GM12801 (cell line): ENCODE measurements around the gene MYOF.

Experiments used
- TF ChIP-seq, protein P1 (sequence below): IDR thresholded peaks from one replicate; pipeline ENCODE4 v1.5.1; 2011; ENCODE audit warnings: control low read depth; ENCODE audit not compliant: insufficient read length; ENCODE audit errors: extremely low read depth

Gene MYOF

DNA sequence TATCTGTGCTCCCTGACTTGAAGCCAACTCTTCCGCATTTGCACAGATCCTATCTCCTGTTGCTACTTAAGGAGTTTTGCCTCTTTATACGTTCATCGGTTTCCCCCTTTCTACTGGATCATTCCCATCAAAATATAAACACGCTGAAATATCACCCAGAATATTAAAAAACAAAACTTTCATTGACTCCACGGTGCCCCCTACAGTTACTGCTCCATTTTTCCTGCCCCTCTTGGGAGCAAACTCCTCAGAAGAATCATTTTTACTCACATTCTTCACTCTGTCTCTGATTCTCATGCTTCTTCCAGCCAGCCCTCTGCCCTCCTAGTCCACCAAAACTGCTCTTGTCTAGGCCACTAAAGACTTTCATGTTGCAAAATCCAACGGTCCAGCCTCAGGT lies 66.4 kb downstream of the MYOF start:
- TF ChIP-seq, protein P1, sequence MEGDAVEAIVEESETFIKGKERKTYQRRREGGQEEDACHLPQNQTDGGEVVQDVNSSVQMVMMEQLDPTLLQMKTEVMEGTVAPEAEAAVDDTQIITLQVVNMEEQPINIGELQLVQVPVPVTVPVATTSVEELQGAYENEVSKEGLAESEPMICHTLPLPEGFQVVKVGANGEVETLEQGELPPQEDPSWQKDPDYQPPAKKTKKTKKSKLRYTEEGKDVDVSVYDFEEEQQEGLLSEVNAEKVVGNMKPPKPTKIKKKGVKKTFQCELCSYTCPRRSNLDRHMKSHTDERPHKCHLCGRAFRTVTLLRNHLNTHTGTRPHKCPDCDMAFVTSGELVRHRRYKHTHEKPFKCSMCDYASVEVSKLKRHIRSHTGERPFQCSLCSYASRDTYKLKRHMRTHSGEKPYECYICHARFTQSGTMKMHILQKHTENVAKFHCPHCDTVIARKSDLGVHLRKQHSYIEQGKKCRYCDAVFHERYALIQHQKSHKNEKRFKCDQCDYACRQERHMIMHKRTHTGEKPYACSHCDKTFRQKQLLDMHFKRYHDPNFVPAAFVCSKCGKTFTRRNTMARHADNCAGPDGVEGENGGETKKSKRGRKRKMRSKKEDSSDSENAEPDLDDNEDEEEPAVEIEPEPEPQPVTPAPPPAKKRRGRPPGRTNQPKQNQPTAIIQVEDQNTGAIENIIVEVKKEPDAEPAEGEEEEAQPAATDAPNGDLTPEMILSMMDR: no peak

- TF ChIP-seq, protein P1: no peak
Measured at GRCh38 chr10:93413252-93413689, 68.9 kb downstream of the MYOF start.

DNA sequence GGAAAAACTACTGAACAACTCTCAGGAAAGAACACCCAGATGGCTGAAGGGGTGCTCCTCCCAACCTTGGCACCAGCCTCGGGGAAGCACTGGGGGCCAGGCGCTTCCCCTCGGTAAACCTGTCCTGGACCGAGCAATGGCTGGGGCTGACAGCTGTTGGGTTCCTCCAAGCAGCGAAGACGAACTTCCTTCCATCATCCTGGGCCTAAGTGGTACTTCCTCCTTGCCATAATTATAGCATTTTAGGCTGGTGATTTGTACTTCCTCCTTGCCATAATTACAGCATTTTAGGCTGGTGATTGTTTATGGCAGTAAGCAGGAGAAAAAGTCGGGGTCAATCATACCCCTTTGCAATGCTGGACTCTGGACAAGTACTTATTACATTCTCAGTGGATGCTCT lies 69.3 kb downstream of the MYOF start:
- TF ChIP-seq, protein P1: no peak

GRCh38 chr10:93410697-93411348 lies 71.3 kb downstream of the MYOF start:
- TF ChIP-seq, protein P1: no peak

- TF ChIP-seq, protein P1: no peak
Measured at GRCh38 chr10:93408783-93409182, 73.4 kb downstream of the MYOF start.

DNA sequence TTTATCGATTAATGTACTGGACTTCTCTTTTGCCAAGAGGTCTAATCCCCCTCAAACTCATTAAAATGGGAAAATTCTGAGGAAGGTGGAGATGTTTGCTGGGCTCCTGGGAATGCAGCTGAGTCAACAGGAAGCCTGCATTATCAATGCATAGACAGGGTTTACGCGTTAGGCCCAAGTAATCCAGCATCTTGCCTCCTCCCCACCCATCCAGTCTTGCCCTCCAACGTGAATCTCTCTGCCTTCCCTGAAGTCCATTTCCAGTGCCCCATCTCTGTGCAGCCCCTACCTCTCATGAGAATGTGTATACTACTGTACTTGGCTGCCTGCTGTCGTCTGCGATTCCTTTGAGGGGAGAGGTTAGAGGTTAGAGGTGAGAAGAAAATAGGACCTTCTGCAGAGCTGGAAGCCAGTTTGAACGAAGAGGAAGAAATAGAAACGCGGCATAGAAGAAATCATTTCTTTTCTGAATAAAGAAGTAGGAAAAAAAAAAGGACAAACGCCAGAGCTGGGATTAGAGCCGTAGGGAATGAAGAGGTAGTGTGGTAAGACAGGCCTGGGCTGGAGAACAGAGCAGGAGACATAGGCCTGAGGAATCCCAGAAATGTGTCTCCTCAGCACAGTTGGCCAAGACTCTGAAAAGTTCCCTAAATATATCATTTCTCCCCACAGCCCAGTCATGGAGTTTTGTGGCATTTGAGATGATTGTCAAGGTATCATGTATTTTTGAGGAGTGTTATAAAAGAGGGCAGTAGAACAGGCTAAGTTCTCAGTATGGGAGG lies 75.6 kb downstream of the MYOF start:
- TF ChIP-seq, protein P1: no peak

- TF ChIP-seq, protein P1: no peak
Measured at GRCh38 chr10:93404048-93404354, 78.1 kb downstream of the MYOF start.
